Panc1 (cell line): ENCODE data around the gene TNNC2. TPM values are rescaled to one million over a fixed set of nuclear protein-coding genes. Genes with fewer than 3 reads are reported as not detected.
"Not testable (repeated sequence)": the region's sequence is repeated elsewhere in the genome, so short reads cannot be mapped to it uniquely, and the experiment has no call there.

Experiments used
- ATAC-seq: fragments of 200-7000 bp; cut with Tn5 transposase; 2 replicates; pipeline ENCODE4 v1.9.1; 2020; ENCODE audit warnings: mild to moderate bottlenecking, moderate library complexity
- Bru-seq: library from RNA; stranded (reverse); fragments of 400-500 nt; gene quantifications from one replicate; lab custom pipeline; 2021; lab: Mats Ljungman, UMichigan
- BruChase-seq, 2 experiments: library from RNA; stranded (reverse); fragments of 400-500 nt; gene quantifications; one replicate each; lab custom pipeline; 2021; lab: Mats Ljungman, UMichigan
- BruUV-seq: library from RNA; stranded (reverse); fragments of 400-500 nt; replicated peaks from 2 replicates; lab custom pipeline; 2021; lab: Mats Ljungman, UMichigan
- CTCF ChIA-PET: fragments of 300-600 bp; sonication (Branson Sonifier 250); formaldehyde crosslinking; loops from one replicate; lab custom pipeline; 2022; ENCODE audit warnings: antibody characterized with exemption; lab: Charles Lee
- POLR2A ChIA-PET: fragments of 300-600 bp; sonication (Branson Sonifier 250); formaldehyde crosslinking; loops from one replicate; lab custom pipeline; 2022; ENCODE audit warnings: antibody characterized with exemption; lab: Charles Lee
- DNase-seq: peaks from one replicate; pipeline ENCODE4 v3.0.0-alpha.2; 2010; ENCODE audit warnings: low read depth, low spot score
- H3K27ac ChIP-seq: 2 replicates; pipeline ENCODE4 v1.5.1; 2011; ENCODE audit warnings: mild to moderate bottlenecking, low read length, inconsistent platforms
- H3K27me3 ChIP-seq: fragments of 200-500 bp; sonication (Bioruptor generic); 2 replicates; pipeline ENCODE4 v1.6.0; 2014; ENCODE audit warnings: low read length, inconsistent platforms; ENCODE audit not compliant: control insufficient read depth, insufficient read depth
- H3K36me3 ChIP-seq: fragments of 200-500 bp; sonication (Bioruptor generic); 2 replicates; pipeline ENCODE4 v1.5.1; 2014; ENCODE audit warnings: inconsistent platforms, mild to moderate bottlenecking, low read length, moderate library complexity; ENCODE audit not compliant: control insufficient read depth, insufficient read depth
- H3K4me1 ChIP-seq: 2 replicates; pipeline ENCODE4 v1.5.1; 2011; ENCODE audit warnings: inconsistent platforms, mild to moderate bottlenecking, low read length, moderate library complexity; ENCODE audit not compliant: control insufficient read depth, insufficient read depth
- H3K4me3 ChIP-seq, 2 experiments: 2 replicates each; pipeline ENCODE4 v1.5.1; 2011 to 2012; ENCODE audit warnings: low read depth in 2 of 2, low read length in 2 of 2, mild to moderate bottlenecking in 2 of 2, inconsistent platforms in 1 of 2, moderate library complexity in 1 of 2
- H3K9me3 ChIP-seq: fragments of 200-500 bp; sonication (Bioruptor generic); 2 replicates; pipeline ENCODE4 v1.5.1; 2014; ENCODE audit warnings: low read depth, mild to moderate bottlenecking, inconsistent platforms, low read length, moderate library complexity; ENCODE audit not compliant: control insufficient read depth, insufficient read depth
- POLR2AphosphoS5 ChIP-seq: IDR thresholded peaks from 2 replicates; pipeline ENCODE4 v1.6.1; 2012; ENCODE audit warnings: mild to moderate bottlenecking, low read depth, low read length, moderate library complexity
- SIN3A ChIP-seq: IDR thresholded peaks from 2 replicates; pipeline ENCODE4 v1.6.1; 2012; ENCODE audit warnings: low read depth, mild to moderate bottlenecking, low read length, moderate library complexity, borderline replicate concordance; ENCODE audit not compliant: insufficient read depth
- TCF7L2 ChIP-seq: IDR thresholded peaks from 2 replicates; pipeline ENCODE4 v1.6.1; 2011; ENCODE audit warnings: mild to moderate bottlenecking, low read depth, low read length, inconsistent platforms
- in situ Hi-C: cut with HindIII; loops from 2 replicates; pipeline ENCODE4 v1.10.0; 2016; ENCODE audit warnings: low sequenced_read_pairs, low pct_unique_long_range_greater_than_20kb
- intact Hi-C: fragments of 100-400 bp; cut with micrococcal nuclease; formaldehyde crosslinking; loops from one replicate; pipeline ENCODE4 v1.10.0; 2022; ENCODE audit not compliant: unreplicated experiment
- long read RNA-seq: library from polyadenylated mRNA; unstranded; transcript quantifications from one replicate; pipeline ENCODE4 v2.0.0, GENCODE V29; 2021; ENCODE audit not compliant: unreplicated experiment
- polyA plus RNA-seq: library from polyadenylated mRNA; unstranded; fragments of >200 nt; gene quantifications from one replicate; pipeline ENCODE4 v1.2.1, GENCODE V29; 2012; ENCODE audit warnings: missing spikeins; ENCODE audit not compliant: insufficient read length
- total RNA-seq: library from RNA; stranded (reverse); gene quantifications from one replicate; pipeline ENCODE4 v1.2.1, GENCODE V29; 2021; ENCODE audit not compliant: unreplicated experiment
- TF ChIP-seq, protein P1 (sequence below): fragments of 450-650 bp; IDR thresholded peaks from 2 replicates; pipeline ENCODE4 v1.5.1; 2017; ENCODE audit warnings: mild to moderate bottlenecking
- TF ChIP-seq, protein P2 (sequence below), 2 experiments: IDR thresholded peaks; 2 replicates each; pipeline ENCODE4 v1.6.1; 2011 to 2012; ENCODE audit warnings: low read depth in 2 of 2, control low read depth in 1 of 2, low read length in 1 of 2, mild to moderate bottlenecking in 1 of 2, moderate library complexity in 1 of 2; ENCODE audit not compliant: insufficient read depth in 1 of 2

The TNNC2 gene
- total RNA-seq (0.26 TPM), Bru-seq, nascent RNA (percentile 29 among the genes with signal in this experiment), BruChase-seq, experiment 1, labeled RNA remaining after a 2-hour chase (percentile 36 among the genes with signal in this experiment), BruChase-seq, experiment 2, labeled RNA remaining after a 6-hour chase (percentile 30 among the genes with signal in this experiment)
- 0.50 TPM for polyA plus RNA-seq
- long read RNA-seq, result 0 reads

DNA sequence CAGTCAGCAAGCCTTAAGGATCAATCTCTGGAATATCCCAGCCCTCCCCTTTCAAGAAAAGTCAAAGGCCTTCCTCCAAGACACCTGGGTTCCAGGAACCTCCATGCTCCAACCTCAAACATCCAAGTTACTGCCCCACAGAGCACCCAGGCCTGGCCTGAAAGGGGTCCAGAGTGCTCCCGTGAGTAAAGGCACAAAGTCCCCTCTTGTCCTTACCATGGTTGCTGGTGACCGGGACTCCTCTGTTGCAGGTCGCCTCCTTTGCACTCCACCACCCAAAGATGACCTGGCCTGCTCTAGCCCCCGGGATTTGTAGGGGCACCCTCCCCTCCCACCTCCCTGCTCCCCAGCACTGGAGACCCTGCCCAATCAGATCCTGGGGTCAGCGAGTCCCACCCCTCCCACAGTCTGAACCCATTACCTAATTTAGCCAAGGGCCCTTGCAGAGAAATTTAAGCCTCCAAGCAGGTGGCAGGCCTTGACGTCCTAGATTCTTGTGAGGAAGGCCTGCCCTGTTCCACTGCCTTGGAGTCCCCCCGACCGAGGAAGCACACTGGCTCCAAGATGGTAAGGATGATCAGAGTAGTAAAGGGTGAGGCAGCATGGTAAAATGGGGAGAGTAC is at the start of gene TNNC2:
TNNC2 (minus strand) TSS at position 283 of the 623 bp plus-strand sequence; CDS start at position 219, 64 bp downstream.
- POLR2A ChIA-PET, result no interaction called here
- no peaks in the 10 kb centered on the region for H3K27me3 ChIP-seq
- H3K36me3 ChIP-seq, result no peaks in the 10 kb centered on the region
- no TSS peak for BruUV-seq
- intact Hi-C loops, result no loop called here
- H3K27ac ChIP-seq, result no peak within 1 kb of the TSS
- in situ Hi-C loops, result no loop called here
- ATAC-seq (no peak), DNase-seq (no peak)
- H3K4me3 ChIP-seq, result no peak within 1 kb of the TSS
- TF ChIP-seq, protein P1, sequence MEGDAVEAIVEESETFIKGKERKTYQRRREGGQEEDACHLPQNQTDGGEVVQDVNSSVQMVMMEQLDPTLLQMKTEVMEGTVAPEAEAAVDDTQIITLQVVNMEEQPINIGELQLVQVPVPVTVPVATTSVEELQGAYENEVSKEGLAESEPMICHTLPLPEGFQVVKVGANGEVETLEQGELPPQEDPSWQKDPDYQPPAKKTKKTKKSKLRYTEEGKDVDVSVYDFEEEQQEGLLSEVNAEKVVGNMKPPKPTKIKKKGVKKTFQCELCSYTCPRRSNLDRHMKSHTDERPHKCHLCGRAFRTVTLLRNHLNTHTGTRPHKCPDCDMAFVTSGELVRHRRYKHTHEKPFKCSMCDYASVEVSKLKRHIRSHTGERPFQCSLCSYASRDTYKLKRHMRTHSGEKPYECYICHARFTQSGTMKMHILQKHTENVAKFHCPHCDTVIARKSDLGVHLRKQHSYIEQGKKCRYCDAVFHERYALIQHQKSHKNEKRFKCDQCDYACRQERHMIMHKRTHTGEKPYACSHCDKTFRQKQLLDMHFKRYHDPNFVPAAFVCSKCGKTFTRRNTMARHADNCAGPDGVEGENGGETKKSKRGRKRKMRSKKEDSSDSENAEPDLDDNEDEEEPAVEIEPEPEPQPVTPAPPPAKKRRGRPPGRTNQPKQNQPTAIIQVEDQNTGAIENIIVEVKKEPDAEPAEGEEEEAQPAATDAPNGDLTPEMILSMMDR, result no peak
- TF ChIP-seq SIN3A, result no peak
- TF ChIP-seq TCF7L2, result no peak
- TF ChIP-seq POLR2AphosphoS5, result no peak
- TF ChIP-seq, protein P2, sequence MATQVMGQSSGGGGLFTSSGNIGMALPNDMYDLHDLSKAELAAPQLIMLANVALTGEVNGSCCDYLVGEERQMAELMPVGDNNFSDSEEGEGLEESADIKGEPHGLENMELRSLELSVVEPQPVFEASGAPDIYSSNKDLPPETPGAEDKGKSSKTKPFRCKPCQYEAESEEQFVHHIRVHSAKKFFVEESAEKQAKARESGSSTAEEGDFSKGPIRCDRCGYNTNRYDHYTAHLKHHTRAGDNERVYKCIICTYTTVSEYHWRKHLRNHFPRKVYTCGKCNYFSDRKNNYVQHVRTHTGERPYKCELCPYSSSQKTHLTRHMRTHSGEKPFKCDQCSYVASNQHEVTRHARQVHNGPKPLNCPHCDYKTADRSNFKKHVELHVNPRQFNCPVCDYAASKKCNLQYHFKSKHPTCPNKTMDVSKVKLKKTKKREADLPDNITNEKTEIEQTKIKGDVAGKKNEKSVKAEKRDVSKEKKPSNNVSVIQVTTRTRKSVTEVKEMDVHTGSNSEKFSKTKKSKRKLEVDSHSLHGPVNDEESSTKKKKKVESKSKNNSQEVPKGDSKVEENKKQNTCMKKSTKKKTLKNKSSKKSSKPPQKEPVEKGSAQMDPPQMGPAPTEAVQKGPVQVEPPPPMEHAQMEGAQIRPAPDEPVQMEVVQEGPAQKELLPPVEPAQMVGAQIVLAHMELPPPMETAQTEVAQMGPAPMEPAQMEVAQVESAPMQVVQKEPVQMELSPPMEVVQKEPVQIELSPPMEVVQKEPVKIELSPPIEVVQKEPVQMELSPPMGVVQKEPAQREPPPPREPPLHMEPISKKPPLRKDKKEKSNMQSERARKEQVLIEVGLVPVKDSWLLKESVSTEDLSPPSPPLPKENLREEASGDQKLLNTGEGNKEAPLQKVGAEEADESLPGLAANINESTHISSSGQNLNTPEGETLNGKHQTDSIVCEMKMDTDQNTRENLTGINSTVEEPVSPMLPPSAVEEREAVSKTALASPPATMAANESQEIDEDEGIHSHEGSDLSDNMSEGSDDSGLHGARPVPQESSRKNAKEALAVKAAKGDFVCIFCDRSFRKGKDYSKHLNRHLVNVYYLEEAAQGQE (IDR thresholded peaks at IDR 0.05; ENCODE audit: insufficient read depth in 1 of 2, low read depth in 2 of 2, low read length in 1 of 2), result no peak
- H3K9me3 ChIP-seq, result no peaks in the 10 kb centered on the region
- H3K4me1 ChIP-seq, result peaks cover 2% of the 10 kb centered on the region; the same call in 1 of the 2 replicates
- CTCF ChIA-PET, result no interaction called here

DNA sequence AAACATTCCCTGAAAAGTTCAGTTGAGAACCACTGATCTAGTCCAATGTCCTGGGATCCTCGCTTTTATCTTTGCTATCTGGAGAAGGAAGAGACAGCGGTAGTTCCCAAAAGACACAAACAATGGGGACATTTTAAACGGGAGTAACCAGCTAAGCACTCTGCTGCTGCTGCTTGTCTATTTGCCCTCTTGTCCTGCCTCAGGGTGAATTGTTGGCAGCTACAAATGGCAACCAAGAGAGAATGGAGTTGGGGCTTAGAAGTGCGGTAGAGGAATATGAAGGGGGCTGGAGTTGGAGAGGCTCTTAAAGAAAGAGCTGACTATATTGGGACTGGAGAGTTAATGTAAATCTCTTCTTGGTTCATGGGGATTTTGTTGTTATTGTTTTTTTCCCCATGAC is 47.5 kb upstream of the TNNC2 start:
- H3K9me3 ChIP-seq, result no peaks in the 10 kb centered on the region
- POLR2A ChIA-PET, result interaction anchor here (0.5 kb wide), 1 partner anchor 55 kb away, joined by 4 read pairs; no protein-coding TSS in a partner anchor
- TF ChIP-seq POLR2AphosphoS5 (no peak), TCF7L2 (no peak), SIN3A (no peak)
- TF ChIP-seq, protein P2 (IDR thresholded peaks at IDR 0.05; ENCODE audit: insufficient read depth in 1 of 2, low read depth in 2 of 2, low read length in 1 of 2), result no peak
- TF ChIP-seq, protein P1, result no peak
- in situ Hi-C loops, result no loop called here
- CTCF ChIA-PET, result no interaction called here
- H3K4me1 ChIP-seq, result no peaks in the 10 kb centered on the region
- no TSS peak for BruUV-seq
- ATAC-seq (no peak), DNase-seq (no peak)
- no peaks in the 10 kb centered on the region for H3K27me3 ChIP-seq
- H3K4me3 ChIP-seq, result no peak overlapping the region
- H3K36me3 ChIP-seq, result no peaks in the 10 kb centered on the region
- H3K27ac ChIP-seq, result no peak overlapping the region
- intact Hi-C loops, result no loop called here

DNA sequence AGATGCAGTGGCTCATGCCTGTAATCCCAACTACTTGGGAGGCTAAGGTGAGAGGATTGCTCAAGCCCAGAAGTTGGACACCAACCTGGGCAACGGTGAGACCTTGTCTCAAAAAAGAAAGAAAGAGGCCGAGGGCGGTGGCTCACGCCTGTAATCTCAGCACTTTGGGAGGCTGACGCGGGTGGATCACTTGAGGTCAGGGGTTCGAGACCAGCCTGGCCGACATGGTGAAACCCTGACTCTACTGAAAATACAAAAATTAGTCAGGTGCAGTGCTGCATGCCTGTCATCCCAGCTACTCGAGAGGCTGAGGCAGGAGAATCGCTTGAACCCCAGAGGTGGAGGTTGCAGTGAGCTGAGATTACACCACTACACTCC is 47.0 kb upstream of the TNNC2 start:
- H3K27me3 ChIP-seq, ATAC-seq, H3K9me3 ChIP-seq, CTCF ChIA-PET, in situ Hi-C loops, H3K4me1 ChIP-seq, H3K27ac ChIP-seq, H3K36me3 ChIP-seq, H3K4me3 ChIP-seq, POLR2A ChIA-PET, BruUV-seq, intact Hi-C loops, DNase-seq: not testable (repeated sequence)
